AG09309 (cell line): ENCODE measurements around the gene TGFB3.
"Not testable (repeated sequence)": the region's sequence is repeated elsewhere in the genome, so short reads cannot be mapped to it uniquely, and the experiment has no call there.

Experiments used
- DNase-seq: peaks from one replicate; pipeline ENCODE4 v3.0.0-alpha.2; 2010; ENCODE audit warnings: low read depth
- H3K4me3 ChIP-seq: 2 replicates; pipeline ENCODE4 v1.5.1; 2011; ENCODE audit warnings: mild to moderate bottlenecking, low read depth, low read length, moderate library complexity; ENCODE audit not compliant: control insufficient read depth
- TF ChIP-seq, protein P1 (sequence below): IDR thresholded peaks from 2 replicates; pipeline ENCODE4 v1.5.1; 2011; ENCODE audit warnings: mild to moderate bottlenecking, low read depth, low read length, inconsistent platforms; ENCODE audit not compliant: insufficient read depth, control insufficient read depth; ENCODE audit errors: missing control alignments

TGFB3 gene

DNA sequence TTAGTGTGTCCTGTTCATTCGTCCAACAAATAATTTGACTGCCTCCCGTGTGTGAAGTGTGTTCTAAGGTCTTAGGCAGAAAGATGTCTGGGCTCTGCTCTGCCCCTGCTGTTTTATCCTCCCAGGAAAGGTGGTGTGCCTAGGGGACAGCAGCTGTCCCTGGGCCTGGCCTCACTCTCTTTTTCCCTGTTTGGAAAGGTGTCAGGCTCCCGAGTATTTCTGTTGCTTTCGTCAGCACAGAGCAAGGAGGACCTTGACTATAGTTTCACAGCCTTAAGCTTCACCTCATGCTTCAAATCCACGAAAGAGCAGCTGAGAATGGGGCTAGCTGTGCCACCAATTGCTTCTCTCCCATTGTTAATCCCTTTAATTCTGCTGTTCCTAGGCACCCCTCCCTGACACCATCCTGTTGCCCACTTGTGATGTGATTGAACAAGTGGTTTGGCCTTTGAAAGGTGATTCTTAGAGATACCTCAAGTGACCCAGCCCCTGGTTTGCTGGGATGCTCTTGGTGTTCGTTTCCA lies 54.2 kb downstream of the TGFB3 start:
- TF ChIP-seq, protein P1, sequence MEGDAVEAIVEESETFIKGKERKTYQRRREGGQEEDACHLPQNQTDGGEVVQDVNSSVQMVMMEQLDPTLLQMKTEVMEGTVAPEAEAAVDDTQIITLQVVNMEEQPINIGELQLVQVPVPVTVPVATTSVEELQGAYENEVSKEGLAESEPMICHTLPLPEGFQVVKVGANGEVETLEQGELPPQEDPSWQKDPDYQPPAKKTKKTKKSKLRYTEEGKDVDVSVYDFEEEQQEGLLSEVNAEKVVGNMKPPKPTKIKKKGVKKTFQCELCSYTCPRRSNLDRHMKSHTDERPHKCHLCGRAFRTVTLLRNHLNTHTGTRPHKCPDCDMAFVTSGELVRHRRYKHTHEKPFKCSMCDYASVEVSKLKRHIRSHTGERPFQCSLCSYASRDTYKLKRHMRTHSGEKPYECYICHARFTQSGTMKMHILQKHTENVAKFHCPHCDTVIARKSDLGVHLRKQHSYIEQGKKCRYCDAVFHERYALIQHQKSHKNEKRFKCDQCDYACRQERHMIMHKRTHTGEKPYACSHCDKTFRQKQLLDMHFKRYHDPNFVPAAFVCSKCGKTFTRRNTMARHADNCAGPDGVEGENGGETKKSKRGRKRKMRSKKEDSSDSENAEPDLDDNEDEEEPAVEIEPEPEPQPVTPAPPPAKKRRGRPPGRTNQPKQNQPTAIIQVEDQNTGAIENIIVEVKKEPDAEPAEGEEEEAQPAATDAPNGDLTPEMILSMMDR, result no peak
- H3K4me3 ChIP-seq, result no peak overlapping the region
- DNase-seq, result no peak

DNA sequence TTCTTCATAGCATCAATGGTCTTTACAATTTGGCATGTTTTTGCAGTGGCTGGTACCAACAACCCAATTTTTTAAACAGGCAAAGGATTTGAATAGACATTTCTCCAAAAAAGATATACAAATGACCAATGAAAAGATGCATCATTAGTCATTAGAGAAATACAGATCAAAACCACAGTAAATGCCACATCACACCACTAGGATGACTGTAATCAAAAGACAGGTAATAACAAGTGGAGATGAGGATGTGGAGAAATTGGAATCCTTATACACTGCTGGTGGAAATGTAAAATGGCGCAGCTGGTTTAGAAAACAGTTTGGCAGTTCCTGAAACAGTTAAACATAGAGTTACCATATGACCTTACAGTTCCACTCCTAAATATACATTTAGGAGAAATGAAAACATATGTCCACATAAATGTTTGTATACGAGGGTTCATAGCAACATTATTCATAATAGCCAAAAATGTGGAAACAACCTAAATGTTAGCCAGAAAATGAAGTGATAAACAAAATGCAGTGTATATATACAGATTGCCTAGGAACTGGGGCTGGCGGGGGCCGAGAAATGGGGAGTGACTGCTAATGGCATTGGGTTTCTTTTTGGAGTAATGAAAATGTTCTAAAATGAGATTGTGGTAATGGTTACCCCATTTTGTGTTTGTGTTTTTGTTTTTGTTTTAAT lies 55.2 kb downstream of the TGFB3 start:
- TF ChIP-seq, protein P1, result no peak
- DNase-seq, result no peak
- no peak overlapping the region for H3K4me3 ChIP-seq

DNA sequence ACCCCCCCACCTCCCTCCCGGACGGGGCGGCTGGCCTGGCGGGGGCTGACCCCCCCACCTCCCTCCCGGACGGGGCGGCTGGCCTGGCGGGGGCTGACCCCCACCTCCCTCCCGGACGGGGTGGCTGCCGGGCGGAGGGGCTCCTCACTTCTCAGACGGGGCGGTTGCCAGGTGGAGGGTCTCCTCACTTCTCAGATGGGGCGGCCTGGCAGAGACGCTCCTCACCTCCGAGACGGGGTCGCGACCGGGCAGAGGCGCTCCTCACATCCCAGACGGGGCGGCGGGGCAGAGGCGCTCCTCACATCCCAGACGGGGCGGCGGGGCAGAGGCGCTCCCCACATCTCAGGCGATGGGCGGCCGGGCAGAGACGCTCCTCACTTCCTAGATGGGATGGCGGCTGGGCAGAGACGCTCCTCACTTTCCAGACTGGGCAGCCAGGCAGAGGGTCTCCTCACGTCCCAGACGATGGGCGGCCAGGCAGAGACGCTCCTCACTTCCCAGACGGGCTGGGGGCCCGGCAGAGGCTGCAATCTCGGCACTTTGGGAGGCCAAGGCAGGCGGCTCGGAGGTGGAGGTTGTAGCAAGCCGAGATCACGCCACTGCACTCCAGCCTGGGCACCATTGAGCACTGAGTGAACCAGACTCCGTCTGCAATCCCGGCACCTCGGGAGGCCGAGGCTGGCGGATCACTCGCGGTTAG lies 56.5 kb downstream of the TGFB3 start:
- H3K4me3 ChIP-seq, DNase-seq: not testable (repeated sequence)

DNA sequence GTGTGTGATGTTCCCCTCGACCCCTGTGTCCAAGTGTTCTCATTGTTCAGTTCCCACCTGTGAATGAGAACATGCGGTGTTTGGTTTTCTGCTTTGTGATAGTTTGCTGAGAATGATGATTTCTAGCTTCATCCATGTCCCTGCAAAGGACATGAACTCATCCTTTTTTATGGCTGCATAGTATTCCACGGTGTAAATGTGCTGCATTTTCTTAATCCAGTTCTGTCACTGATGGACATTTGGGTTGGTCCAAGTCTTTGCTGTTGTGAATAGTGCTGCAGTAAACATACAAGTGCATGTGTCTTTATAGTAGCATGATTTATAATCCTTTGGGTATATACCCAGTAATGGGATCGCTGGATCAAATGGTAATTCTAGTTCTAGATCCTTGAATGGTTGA lies 61.4 kb downstream of the TGFB3 start:
- DNase-seq, H3K4me3 ChIP-seq: not testable (repeated sequence)

DNA sequence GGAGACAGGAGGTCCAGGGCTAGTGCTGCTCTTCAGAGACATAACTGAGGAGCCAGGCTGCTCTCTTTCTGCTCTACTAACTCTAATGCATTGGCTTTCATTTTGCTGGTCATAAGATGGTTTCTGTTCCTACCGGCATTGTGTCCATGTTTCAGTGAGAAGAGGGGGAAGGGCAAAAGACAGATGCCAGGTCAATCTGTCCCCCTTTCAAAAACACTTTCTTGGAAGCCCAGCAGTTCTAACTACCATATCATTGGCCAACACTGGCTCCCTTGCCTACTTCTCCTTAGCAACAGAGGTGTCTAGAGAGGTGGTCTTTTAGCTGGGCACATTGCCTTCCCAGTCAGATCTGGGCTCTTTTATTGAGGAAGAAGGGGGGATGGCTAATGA lies 63.9 kb downstream of the TGFB3 start:
- TF ChIP-seq, protein P1, result no peak
- no peak for DNase-seq
- no peak overlapping the region for H3K4me3 ChIP-seq

DNA sequence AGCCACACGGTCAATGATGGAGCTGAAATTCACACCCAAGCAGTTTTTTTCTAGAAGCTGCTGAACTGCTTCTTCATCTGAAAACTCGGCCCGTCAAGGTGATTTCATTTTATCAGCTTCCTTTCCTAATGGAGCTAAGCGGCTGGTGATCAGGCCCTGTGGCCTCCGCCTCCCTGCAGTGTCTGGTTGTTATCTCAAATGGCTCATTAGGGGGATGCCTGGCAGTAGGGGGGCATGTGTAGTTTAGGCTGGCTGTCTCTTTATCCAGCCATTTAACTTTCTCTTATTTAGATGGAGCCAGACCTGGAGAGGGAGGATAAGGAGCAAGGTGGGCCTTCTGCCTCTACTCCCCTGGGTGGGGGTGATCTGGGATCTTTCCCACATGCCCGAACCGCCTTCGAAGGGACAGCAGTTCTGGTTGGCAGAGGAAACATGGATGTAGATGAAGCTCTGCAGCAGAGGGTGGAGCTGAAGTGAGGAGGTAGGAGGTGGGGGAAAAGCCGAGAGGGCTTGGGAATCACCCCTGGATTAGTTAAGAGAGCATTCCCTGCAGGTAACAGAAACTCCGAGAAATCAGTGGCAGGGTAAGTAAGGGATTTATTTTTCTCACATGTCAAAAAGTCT lies 64.4 kb downstream of the TGFB3 start:
- TF ChIP-seq, protein P1, result no peak
- DNase-seq, result no peak
- no peak overlapping the region for H3K4me3 ChIP-seq

DNA sequence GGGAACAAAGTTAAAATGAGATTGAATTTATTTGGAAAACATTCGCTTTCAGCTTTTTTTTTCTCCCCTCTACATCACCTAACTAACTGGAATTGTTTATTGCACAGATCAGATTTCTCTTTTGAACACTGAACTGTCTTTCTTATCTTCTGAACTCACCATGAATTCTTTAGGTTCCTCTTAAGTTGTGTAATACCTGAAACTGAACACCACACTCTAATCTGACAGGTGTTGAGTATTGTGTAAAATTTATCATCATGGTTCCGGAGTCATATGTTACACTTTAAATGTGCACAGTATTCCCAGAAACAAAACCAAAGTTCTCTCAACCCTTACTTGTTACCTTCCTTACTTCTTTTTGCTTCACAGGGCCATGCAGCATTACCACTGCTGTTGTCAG lies 66.8 kb downstream of the TGFB3 start:
- TF ChIP-seq, protein P1, result no peak
- no peak for DNase-seq
- no peak overlapping the region for H3K4me3 ChIP-seq
